Neural cell (in vitro differentiated cells): ENCODE results near the gene OR7D4.

Source experiments
- EP300 ChIP-seq: fragments of 450-650 bp; conservative IDR thresholded peaks from 2 replicates; pipeline ENCODE4 v1.6.1; 2014; ENCODE audit warnings: antibody characterized with exemption, mild to moderate bottlenecking, moderate library complexity; ENCODE audit not compliant: poor library complexity, severe bottlenecking
- EZH2 ChIP-seq: fragments of 200-600, 300-800 bp; shearing (Covaris generic), sonication (generic); IDR thresholded peaks from 2 replicates; pipeline ENCODE4 v1.6.1; 2014; ENCODE audit warnings: antibody characterized with exemption, low read length, borderline replicate concordance, mild to moderate bottlenecking; ENCODE audit not compliant: insufficient read depth, poor library complexity, severe bottlenecking
- MXI1 ChIP-seq: fragments of 450-650 bp; conservative IDR thresholded peaks from 2 replicates; pipeline ENCODE4 v1.6.1; 2014; ENCODE audit warnings: antibody characterized with exemption, mild to moderate bottlenecking; ENCODE audit not compliant: poor library complexity, severe bottlenecking
- POLR2AphosphoS5 ChIP-seq: IDR thresholded peaks from 2 replicates; pipeline ENCODE4 v1.6.1; 2012
- RAD21 ChIP-seq: fragments of 450-650 bp; conservative IDR thresholded peaks from 2 replicates; pipeline ENCODE4 v1.6.1; 2014; ENCODE audit warnings: antibody characterized with exemption, mild to moderate bottlenecking, moderate library complexity
- REST ChIP-seq: IDR thresholded peaks from 2 replicates; pipeline ENCODE4 v1.6.1; 2012; ENCODE audit warnings: borderline replicate concordance
- TAF1 ChIP-seq: IDR thresholded peaks from 2 replicates; pipeline ENCODE4 v1.6.1; 2012; ENCODE audit warnings: low read depth
- TF ChIP-seq, protein P1 (sequence below): fragments of 450-650 bp; IDR thresholded peaks from 2 replicates; pipeline ENCODE4 v1.5.1; 2014; ENCODE audit warnings: antibody characterized with exemption, mild to moderate bottlenecking, moderate library complexity; ENCODE audit not compliant: poor library complexity, severe bottlenecking

DNA sequence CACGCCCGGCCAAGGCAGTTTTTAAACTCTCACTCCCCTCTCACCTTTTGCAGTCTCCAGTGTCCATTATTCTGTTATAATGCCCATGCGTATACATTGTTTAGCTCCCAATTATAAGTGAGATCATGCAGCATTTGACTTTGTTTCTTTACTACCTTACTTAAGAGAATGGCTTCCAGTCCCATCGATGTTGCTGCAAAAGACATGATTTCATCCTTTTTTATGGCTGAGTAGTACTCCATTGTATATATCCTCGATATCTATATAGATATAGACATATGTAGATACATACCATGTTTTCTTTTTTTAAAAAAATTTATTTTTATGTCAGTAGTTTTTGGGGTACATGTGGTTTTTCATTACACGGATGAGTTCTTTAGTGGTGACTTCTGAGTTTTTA is 32.2 kb downstream of the OR7D4 start:
- TF ChIP-seq, protein P1, sequence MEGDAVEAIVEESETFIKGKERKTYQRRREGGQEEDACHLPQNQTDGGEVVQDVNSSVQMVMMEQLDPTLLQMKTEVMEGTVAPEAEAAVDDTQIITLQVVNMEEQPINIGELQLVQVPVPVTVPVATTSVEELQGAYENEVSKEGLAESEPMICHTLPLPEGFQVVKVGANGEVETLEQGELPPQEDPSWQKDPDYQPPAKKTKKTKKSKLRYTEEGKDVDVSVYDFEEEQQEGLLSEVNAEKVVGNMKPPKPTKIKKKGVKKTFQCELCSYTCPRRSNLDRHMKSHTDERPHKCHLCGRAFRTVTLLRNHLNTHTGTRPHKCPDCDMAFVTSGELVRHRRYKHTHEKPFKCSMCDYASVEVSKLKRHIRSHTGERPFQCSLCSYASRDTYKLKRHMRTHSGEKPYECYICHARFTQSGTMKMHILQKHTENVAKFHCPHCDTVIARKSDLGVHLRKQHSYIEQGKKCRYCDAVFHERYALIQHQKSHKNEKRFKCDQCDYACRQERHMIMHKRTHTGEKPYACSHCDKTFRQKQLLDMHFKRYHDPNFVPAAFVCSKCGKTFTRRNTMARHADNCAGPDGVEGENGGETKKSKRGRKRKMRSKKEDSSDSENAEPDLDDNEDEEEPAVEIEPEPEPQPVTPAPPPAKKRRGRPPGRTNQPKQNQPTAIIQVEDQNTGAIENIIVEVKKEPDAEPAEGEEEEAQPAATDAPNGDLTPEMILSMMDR: no peak
- no peak for TF ChIP-seq REST
- no peak for TF ChIP-seq TAF1
- no peak for TF ChIP-seq POLR2AphosphoS5
- no peak for TF ChIP-seq MXI1
- TF ChIP-seq EP300: no peak
- no peak for TF ChIP-seq EZH2
- TF ChIP-seq RAD21: no peak
